Right lobe of liver (tissue), 6 donors: ENCODE results near the gene ELOVL5. TPM values are rescaled to one million over a fixed set of nuclear protein-coding genes. Genes with fewer than 3 reads are reported as not detected.

ENCODE experiments used
- ATAC-seq, 4 donors: fragments of 200-7000 bp; cut with Tn5 transposase; one replicate each; pipeline ENCODE4 v1.9.1; 2020; ENCODE audit warnings: mild to moderate bottlenecking in 4 of 4, moderate library complexity in 4 of 4
- DNase-seq, 3 donors: peaks; one replicate each; pipeline ENCODE4 v3.0.0-alpha.2; 2020
- H3K27ac ChIP-seq, 3 donors: fragments of 200-600 bp; one replicate each; pipeline ENCODE4 v1.8.0; 2022
- H3K27me3 ChIP-seq, 2 donors: fragments of 200-600 bp; one replicate each; pipeline ENCODE4 v1.8.0; 2022
- H3K36me3 ChIP-seq, 4 donors: fragments of 200-600 bp; sonication (generic) in 1 of 4; one replicate each; pipeline versions ENCODE4 v1.5.1 to v1.8.0; 2017 to 2022; ENCODE audit warnings: control low read depth in 1 of 4
- H3K4me1 ChIP-seq, 4 donors: fragments of 200-600 bp; sonication (generic) in 1 of 4; one replicate each; pipeline versions ENCODE4 v1.5.1 to v1.8.0; 2017 to 2022; ENCODE audit warnings: control low read depth in 1 of 4
- H3K4me3 ChIP-seq, 3 donors: fragments of 200-600 bp; one replicate each; pipeline ENCODE4 v1.8.0; 2022
- H3K9me3 ChIP-seq, 4 donors: fragments of 200-600 bp; sonication (generic) in 1 of 4; one replicate each; pipeline versions ENCODE4 v1.5.1 to v1.8.0; 2017 to 2022; ENCODE audit warnings: control low read depth in 1 of 4
- POLR2A ChIP-seq: fragments of 450-650 bp; IDR thresholded peaks from one replicate; pipeline ENCODE4 v1.6.1; 2017; ENCODE audit warnings: antibody characterized with exemption, mild to moderate bottlenecking
- WGBS: methylation state at CpG from one replicate; pipeline ENCODE4 v1.1.6; 2018; ENCODE audit warnings: low coverage, low lambda C conversion rate; ENCODE audit not compliant: insufficient coverage; ENCODE audit errors: missing lambda C conversion rate; 5-methylcytosine and 5-hydroxymethylcytosine counted together
- intact Hi-C, 2 donors: fragments of 100-400 bp; cut with DNase I; formaldehyde crosslinking; loops; one replicate each; pipeline versions ENCODE4 v1.11.2 to v1.14.1; 2022
- total RNA-seq, 6 experiments: library from RNA; depleted of rRNA in 2 of 6; stranded (reverse); fragments of >200 nt in 2 of 6; fragmentation: NEBNext Ultra II Directional in 3 of 6; extraction: Animal tissue kit (Norgen Biotek cat#: 25700) in 3 of 6; gene quantifications; one replicate each; pipeline versions ENCODE4 v1.1.0 to v1.2.4, GENCODE V29; 2016 to 2023
- TF ChIP-seq, protein P1 (sequence below), 4 donors: fragments of 200-600 bp in 3 of 4; fragments of 450-650 bp in 1 of 4; IDR thresholded peaks; one replicate each; pipeline versions ENCODE4 v1.5.1 to v1.8.0; 2016 to 2022; ENCODE audit warnings: antibody characterized with exemption in 4 of 4, mild to moderate bottlenecking in 2 of 4
- donor health status: DM: no; HTN: yes; CAD: no.
- donor health status: DM: no; HTN: no; CAD: no.
- donor health status: DM: no; HTN: no; CAD: no.
- donor health status: DM: no; HTN: yes; CAD: no.
- donor health status: DM: no; HTN: yes; CAD: no.

Gene ELOVL5
- total RNA-seq, 6 experiments from 2014 or later = 48.5 to 117 (median 55.7) TPM

DNA sequence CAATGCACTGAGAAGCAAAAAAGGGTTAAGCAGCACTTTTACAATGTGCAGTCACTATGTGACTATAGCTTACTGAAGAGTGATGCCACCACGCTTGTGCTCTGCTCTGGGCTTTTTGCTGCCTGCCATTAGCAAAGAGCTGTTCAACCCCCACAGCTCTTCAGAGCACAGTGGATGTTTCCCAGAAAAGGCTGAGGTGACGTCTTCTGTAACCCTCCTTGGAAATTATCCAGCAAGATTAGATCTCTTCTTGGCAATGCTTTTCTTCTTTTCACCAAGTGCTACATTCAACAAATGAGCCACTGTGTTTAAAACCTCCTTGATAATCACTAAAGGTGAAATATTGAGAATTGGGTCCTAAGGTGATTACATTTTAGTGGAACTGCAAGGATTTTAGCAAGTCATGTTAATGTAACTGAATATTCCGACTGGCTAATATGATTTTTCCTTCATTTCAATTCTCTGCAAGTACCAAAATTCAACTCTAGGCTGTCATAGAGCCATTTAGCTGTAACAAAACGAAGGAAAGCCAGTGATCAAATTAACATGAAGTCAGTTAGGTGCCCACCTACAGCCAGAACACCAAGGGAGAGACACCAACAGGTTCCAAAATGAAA lies 34.9 kb downstream of the ELOVL5 start:
- peak in 1 of 4 donors; percentile 20 for ATAC-seq
- Histone ChIP-seq H3K27me3 (no peaks in the 10 kb centered on the region), H3K36me3 (no peaks in the 10 kb centered on the region), H3K27ac (no peak overlapping the region), H3K9me3 (no peaks in the 10 kb centered on the region), H3K4me3 (no peak overlapping the region), H3K4me1 (peaks cover 0 to 40% (median 5%) of the 10 kb centered on the region in 4 donors)
- intact Hi-C loops = no loop called here
- TF ChIP-seq POLR2A = no peak
- TF ChIP-seq, protein P1, sequence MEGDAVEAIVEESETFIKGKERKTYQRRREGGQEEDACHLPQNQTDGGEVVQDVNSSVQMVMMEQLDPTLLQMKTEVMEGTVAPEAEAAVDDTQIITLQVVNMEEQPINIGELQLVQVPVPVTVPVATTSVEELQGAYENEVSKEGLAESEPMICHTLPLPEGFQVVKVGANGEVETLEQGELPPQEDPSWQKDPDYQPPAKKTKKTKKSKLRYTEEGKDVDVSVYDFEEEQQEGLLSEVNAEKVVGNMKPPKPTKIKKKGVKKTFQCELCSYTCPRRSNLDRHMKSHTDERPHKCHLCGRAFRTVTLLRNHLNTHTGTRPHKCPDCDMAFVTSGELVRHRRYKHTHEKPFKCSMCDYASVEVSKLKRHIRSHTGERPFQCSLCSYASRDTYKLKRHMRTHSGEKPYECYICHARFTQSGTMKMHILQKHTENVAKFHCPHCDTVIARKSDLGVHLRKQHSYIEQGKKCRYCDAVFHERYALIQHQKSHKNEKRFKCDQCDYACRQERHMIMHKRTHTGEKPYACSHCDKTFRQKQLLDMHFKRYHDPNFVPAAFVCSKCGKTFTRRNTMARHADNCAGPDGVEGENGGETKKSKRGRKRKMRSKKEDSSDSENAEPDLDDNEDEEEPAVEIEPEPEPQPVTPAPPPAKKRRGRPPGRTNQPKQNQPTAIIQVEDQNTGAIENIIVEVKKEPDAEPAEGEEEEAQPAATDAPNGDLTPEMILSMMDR (IDR thresholded peaks at IDR 0.05) = peak in 1 of 4 donors; percentile 3
- WGBS = 63% methylated on average over 4 of the region's 4 CpGs
- DNase-seq = no peak

DNA sequence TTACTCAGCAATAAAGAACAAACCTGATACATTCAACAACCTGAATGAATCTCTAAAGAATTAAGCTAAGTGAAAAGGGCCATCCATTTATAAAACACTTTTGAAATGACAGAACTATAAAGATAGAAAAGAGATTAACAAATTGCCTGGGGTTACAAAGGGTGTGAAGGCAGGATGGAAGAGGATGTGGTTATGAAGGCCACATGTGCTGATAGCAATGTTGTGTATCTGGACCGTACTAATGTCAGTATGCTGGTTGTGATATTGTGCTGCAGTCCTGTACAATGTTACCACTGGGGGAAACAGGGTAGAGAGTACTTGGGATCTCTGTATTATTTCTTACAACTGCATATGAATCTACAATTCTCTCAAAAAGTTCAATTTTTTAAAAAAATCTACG lies 36.4 kb downstream of the ELOVL5 start:
- Histone ChIP-seq H3K9me3 (no peaks in the 10 kb centered on the region), H3K36me3 (no peaks in the 10 kb centered on the region), H3K27me3 (no peaks in the 10 kb centered on the region), H3K27ac (no peak overlapping the region), H3K4me3 (no peak overlapping the region), H3K4me1 (peaks cover 0 to 52% (median 9%) of the 10 kb centered on the region in 4 donors)
- intact Hi-C loops = no loop called here
- ATAC-seq (peak in 1 of 4 donors; percentile 21), DNase-seq (no peak)
- 54% methylated on average over 2 of the region's 2 CpGs for WGBS
- TF ChIP-seq, protein P1 (IDR thresholded peaks at IDR 0.05) = no peak
- TF ChIP-seq POLR2A = no peak

DNA sequence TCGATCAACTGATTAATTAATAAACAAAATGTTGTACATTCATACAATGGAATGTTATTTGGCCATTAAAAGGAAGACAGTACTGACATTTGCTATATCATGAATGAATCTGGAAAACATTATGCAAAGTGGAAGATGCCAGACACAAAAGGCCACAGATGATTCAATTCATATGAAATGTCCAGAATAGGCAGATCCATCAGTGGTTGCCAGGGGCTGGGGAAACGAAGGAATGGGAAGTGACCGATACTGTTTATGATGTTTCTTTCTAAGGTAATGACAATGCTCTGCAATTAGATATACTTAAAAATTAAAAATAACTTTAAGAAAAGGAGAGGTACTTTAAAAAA lies 37.2 kb downstream of the ELOVL5 start:
- intact Hi-C loops = no loop called here
- DNase-seq (no peak), ATAC-seq (no peak)
- H3K4me1 ChIP-seq = peaks cover 0 to 60% (median 12%) of the 10 kb centered on the region in 4 donors
- H3K9me3 ChIP-seq = no peaks in the 10 kb centered on the region
- no peak for TF ChIP-seq POLR2A
- TF ChIP-seq, protein P1 (IDR thresholded peaks at IDR 0.05) = no peak
- WGBS = 80% methylated on average over 3 of the region's 3 CpGs
- no peaks in the 10 kb centered on the region for H3K27me3 ChIP-seq
- no peaks in the 10 kb centered on the region for H3K36me3 ChIP-seq
- H3K27ac ChIP-seq = peak overlapping the region in 1 of 3 donors; percentile 22
- no peak overlapping the region for H3K4me3 ChIP-seq

DNA sequence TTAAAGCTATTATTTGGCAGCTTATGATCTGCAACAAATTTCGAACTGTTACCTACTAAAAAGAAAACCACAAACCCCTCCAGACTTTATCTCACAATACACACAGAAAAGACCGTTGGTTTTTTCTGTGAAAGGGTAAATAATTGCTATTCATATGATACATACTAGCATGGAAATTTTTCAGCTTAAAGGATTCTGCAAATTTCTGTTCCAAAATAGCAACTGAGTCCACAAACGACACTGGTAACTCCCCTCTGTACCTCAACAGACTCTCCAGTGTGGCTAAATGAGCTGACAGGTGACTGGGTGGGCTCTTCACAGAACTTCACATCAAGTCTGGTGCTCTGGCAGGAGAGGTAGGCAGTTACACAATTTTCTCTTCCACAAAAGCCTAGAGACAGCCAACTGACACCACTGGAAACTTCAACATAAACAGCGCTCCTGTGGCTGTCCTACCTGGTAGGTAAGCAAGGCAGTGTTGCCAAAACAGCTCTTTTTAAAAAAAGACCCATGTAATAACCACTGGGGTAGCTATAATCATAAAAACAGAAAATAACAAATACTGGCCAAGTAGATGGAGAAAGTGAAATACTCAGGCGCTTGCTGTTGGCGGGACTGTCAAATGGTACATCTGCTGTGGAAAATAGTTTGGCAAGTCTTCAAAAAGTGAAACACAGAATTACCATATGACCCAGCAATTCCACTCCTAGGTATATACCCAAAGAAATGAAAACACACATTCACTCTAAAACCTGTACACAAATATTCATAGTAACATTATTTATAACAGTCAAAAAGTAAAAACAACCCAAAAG lies 37.8 kb downstream of the ELOVL5 start:
- TF ChIP-seq, protein P1 (IDR thresholded peaks at IDR 0.05) = no peak
- no peak for TF ChIP-seq POLR2A
- no peaks in the 10 kb centered on the region for H3K36me3 ChIP-seq
- WGBS = 62% methylated on average over 6 of the region's 6 CpGs
- no peaks in the 10 kb centered on the region for H3K27me3 ChIP-seq
- peaks cover 0 to 62% (median 13%) of the 10 kb centered on the region in 4 donors for H3K4me1 ChIP-seq
- DNase-seq (no peak), ATAC-seq (peak in 2 of 4 donors; percentile 47 to 55)
- peak overlapping the region in 1 of 3 donors; percentile 22 for H3K27ac ChIP-seq
- H3K4me3 ChIP-seq = no peak overlapping the region
- intact Hi-C loops = no loop called here
- H3K9me3 ChIP-seq = no peaks in the 10 kb centered on the region
